GM18951 (cell line): Measurements from ENCODE around the gene SPATS2L.

Source experiments
- POLR2A ChIP-seq: IDR thresholded peaks from 4 replicates; pipeline ENCODE4 v1.6.1; 2011; ENCODE audit warnings: mild to moderate bottlenecking; ENCODE audit not compliant: insufficient read length, insufficient read depth; ENCODE audit errors: extremely low read depth
- in situ Hi-C: fragments of 300-500 bp; cut with MboI; formaldehyde crosslinking; loops from one replicate; pipeline ENCODE4 v1.12.0; 2022; ENCODE audit warnings: low sequenced_read_pairs, mixed read lengths, inconsistent platforms; ENCODE audit not compliant: unreplicated experiment

SPATS2L gene

DNA sequence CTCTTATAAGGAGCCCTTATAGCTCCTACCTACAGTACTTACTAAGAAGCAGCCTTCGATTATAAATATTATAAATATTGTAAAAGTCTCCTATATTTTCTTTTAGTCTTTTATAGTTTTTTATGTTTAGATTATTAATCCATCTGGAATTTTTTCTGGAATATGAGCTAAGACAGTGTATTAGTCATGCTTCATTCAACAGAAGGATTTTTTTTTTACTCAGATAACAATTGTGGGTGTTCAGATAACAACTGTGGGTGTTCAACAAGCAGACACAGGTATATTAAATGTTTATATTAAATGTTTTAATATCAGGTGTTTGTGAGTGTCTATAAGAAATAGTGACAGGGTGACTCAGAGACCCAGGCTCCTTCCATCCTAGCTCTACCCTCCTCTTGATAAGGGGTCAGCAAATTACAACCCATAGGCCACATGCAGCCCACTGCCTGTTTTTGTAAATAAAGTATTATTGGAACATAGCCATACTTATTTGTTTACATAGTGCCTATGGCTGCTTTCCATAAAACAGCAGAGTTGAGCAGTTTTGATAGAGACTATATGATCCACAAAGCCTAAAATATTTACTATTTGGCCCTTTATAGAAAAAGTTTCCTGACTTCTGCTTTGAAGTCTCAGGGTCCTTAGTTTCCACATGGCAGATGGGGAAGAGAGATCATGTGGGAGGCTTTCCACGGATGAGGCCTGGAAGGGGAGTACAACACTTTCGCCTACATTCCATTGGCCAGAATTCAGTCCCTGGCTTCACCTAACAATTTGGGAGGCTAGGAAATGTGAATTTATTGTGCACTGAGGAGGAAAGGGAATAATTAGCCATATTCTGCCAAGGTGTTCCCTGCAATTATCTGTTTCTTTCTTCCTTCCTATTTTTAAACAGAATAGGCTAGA lies 4.3 kb upstream of the SPATS2L start:
- in situ Hi-C loops: loop anchor here (10.0 kb wide), 1 partner anchor 173 kb away; no protein-coding TSS in a partner anchor

DNA sequence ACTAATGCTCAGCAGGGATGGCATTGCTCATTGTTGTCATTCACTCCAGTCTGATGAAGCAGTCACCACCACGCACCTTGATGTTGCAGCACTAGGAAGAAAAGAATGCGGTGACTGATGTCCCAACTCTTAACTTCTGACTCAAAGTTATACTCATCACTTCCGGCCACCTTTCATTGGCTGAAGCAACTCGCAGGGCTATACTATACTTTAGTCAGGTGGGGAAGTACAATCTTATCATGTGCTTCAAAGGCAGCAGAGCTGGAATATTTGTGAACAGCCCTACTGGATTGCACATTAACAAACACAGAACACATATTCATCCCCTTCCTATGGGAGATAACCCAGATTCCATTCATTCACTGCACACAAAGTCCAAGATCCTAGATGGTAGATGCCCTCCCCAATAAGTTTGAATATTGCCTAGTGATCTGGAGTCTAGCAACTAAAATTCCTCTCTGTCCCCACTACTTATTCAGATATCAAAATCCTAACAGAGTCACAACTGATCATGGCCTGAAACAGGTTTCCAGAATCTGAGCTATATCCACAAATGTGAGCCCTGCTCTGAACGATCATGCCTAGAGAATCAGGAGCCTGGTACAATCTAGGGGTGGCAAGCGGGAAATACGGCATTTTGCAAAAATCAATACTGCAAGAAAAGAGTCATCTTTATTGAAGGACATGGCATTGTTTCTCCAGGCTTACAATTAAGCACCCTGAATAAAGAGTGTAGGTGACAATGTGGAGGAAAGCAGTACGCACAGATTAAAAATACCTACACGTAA lies 3.4 kb upstream of the SPATS2L start:
- in situ Hi-C loops: loop anchor here (10.0 kb wide), 1 partner anchor 172 kb away; no protein-coding TSS in a partner anchor
- no peak for TF ChIP-seq POLR2A

More for the DNA sequence above, 4.3 kb upstream of the SPATS2L start:
- TF ChIP-seq POLR2A: no peak

- in situ Hi-C loops: loop anchor here (10.0 kb wide), 1 partner anchor 169 kb away; no protein-coding TSS in a partner anchor
- no peak for TF ChIP-seq POLR2A
Observed at GRCh38 chr2:200305797-200306195, 697 bp upstream of the SPATS2L start.

DNA sequence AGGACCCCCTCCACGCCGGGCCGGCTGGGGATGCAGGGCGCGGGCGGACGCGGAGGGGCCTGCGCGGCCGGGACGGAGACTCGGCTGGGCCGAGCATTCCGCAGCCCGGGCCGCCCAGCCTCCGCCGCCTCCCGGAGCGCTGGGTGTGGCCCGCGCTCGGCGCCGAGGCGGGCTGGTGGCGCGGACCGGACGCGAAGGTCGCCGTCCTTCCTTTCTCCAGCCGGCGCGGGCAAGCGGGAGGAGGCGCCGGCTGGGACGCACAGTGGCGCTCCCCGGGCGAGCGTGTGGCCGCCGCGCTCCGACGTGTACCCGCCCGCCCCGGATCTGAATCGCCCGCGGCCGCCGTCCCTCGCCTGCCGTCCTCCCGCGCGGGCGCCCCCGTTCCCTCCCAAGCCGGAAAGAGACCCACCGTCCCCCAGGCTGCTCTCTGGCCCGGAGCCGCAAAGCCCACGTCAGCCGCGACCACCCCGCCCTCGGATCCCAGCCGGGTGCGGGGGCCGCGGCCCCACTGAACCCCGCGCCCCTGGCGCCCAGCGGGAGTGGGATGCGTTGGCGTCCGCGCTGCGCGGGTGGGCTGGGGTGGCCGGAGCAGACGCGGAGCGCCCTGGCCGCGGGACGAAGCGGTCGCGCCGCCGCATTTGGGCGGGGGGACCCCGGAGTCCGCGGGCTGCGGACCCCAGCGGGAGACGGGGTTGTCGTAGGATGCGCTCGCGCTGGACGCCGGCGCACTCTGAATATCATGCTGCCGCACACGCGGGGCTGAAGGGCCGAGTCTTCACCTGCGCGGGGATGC lies 634 bp downstream of the SPATS2L start:
- peak; percentile 27 for TF ChIP-seq POLR2A
- in situ Hi-C loops: loop anchor here (10.0 kb wide), 1 partner anchor 168 kb away; no protein-coding TSS in a partner anchor

DNA sequence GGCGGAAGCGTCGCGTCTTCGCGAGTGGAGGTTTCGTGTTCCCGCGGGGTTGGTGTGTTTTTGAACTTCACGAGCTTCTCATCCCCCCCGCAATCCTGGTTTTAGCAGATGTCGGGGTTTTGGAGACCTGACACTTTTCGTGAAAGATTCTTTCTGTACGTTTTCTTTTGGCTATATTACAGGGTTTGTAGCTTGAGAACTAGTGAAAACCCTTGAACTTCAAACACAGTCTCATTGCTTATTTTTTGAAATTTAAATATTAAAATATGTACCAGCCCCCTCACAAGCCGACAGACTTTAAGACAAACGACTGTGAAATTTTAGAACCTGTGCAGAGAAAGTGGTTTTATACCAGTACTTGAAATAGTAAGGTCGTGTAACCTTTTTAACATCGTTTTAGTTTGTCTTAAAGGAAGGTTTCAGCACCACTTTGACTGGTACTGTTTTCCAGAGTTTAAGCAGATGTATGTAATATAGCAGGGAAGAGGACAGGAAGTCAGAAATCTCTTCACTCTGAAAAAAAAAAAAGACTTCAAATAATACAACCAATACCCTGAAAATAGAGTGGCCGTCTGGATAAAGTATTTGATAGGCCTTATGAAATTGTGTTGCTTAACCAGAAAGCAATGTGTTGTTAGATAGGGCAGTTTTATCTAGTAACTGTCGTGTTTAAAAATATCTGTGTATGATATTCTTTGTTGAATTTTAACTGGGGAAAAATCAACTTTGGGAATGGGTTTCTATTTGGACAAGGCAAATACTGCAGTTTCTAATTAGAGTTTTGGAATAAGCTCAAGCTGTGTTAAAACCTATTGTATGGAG lies 1.4 kb downstream of the SPATS2L start:
- in situ Hi-C loops: loop anchor here (10.0 kb wide), 1 partner anchor 167 kb away; no protein-coding TSS in a partner anchor
- TF ChIP-seq POLR2A: no peak

DNA sequence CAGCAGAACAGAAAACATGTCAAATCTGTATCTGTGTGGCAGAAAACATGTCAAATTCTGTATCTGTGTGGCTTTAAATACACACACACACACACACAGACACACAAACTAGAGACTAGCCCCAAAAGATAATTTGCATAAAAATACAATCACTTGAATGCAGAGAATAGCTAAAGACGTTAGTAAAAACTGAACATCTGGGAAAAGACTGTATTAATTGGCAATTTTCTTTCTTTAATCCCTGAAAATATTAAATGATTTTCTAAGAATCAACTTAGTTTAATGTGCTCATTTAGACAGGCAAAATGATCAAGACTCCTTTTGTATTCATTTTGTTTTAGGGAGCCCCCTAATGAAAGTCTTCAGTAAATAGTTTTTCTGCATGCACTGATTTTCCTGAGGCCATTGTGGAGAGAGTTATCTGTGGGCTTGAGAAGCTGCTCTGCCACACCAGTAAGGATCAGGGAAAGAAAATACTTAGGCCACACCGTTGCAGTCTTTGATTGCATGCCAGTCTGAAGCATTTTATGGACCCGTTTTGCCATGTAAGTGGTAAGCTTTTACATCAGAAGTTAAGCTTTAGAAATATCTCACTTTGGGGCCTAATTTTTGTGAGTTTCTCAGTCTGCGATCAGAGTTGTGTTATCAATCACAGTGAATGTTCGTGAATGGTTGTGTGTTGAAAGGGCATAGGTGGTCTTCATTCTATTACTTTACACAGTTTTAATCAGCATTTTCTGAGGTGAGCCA lies 2.2 kb downstream of the SPATS2L start:
- no peak for TF ChIP-seq POLR2A
- in situ Hi-C loops: loop anchor here (10.0 kb wide), 1 partner anchor 166 kb away; no protein-coding TSS in a partner anchor

GRCh38 chr2:200309296-200310049 lies 3.0 kb downstream of the SPATS2L start:
- in situ Hi-C loops: loop anchor here (10.0 kb wide), 1 partner anchor 165 kb away; no protein-coding TSS in a partner anchor
- TF ChIP-seq POLR2A: no peak

DNA sequence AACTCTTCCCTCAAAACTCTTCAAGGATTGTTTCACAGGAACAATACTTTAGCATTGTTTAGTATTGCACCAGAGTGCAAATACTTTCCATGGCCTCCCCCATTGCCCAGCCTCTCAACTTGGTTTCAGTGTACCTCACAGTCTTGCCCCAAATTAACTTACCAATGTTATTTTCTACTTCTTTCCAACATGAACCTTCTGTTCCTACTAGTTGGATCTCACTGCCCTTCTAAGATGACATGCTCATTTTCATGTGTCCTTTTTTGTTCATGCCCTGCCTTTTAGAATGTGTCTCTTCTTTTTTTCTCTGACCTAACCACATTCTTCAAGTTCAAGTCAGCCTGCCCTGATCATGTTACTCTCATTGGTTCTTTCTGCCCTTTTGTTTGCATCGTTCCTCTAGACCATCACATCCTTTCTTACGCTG lies 4.1 kb downstream of the SPATS2L start:
- in situ Hi-C loops: no loop called here
- TF ChIP-seq POLR2A: no peak

- no peak for TF ChIP-seq POLR2A
- in situ Hi-C loops: no loop called here
Observed at GRCh38 chr2:200311139-200311538, 4.6 kb downstream of the SPATS2L start.

DNA sequence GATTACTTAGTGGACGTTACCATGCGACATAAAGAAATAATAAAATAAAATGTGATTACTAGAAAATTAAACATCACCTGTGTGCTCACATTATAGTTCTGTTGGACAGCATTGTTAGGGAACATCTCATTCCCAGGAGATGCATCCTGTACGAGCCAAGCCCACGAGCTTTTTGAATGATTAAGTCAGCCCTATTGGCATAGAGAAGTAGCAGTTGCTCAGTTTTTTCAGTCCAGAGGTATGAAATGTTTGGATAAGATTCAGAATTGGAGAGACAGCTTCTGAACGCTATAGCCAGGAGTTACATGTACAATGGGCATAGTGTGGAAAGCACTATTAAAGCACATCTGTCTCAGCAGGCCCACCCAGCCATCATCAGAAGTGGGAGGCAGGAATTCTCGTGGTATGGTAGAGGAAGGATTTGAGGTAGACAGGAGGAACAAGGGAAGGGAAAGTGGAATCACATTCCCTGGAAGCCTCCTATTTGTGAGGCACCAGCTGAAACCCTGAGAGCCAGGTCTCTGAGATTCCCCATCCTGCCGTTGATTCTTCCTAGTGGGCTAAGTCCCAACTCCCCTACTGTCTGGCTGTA lies 8.6 kb downstream of the SPATS2L start:
- in situ Hi-C loops: no loop called here
- no peak for TF ChIP-seq POLR2A
